Sigmoid colon (tissue), 4 donors: ENCODE measurements around the gene TLR1.

ENCODE experiments used
- POLR2A ChIP-seq, 2 donors: fragments of 450-650 bp; IDR thresholded peaks; one replicate each; pipeline ENCODE4 v1.6.1; 2016; ENCODE audit warnings: antibody characterized with exemption in 2 of 2, mild to moderate bottlenecking in 2 of 2, moderate library complexity in 2 of 2
- POLR2AphosphoS5 ChIP-seq, 4 donors: sonication (generic); formaldehyde crosslinking; IDR thresholded peaks; one replicate each; pipeline ENCODE4 v1.6.1; 2017; ENCODE audit warnings: antibody characterized with exemption in 4 of 4
- TF ChIP-seq, protein P1 (sequence below), 4 experiments: fragments of 450-650 bp in 3 of 4; fragments of 200-600 bp in 1 of 4; IDR thresholded peaks; one replicate each; pipeline ENCODE4 v1.5.1; 2016 to 2019; ENCODE audit warnings: antibody characterized with exemption in 4 of 4, mild to moderate bottlenecking in 3 of 4, moderate library complexity in 2 of 4

DNA sequence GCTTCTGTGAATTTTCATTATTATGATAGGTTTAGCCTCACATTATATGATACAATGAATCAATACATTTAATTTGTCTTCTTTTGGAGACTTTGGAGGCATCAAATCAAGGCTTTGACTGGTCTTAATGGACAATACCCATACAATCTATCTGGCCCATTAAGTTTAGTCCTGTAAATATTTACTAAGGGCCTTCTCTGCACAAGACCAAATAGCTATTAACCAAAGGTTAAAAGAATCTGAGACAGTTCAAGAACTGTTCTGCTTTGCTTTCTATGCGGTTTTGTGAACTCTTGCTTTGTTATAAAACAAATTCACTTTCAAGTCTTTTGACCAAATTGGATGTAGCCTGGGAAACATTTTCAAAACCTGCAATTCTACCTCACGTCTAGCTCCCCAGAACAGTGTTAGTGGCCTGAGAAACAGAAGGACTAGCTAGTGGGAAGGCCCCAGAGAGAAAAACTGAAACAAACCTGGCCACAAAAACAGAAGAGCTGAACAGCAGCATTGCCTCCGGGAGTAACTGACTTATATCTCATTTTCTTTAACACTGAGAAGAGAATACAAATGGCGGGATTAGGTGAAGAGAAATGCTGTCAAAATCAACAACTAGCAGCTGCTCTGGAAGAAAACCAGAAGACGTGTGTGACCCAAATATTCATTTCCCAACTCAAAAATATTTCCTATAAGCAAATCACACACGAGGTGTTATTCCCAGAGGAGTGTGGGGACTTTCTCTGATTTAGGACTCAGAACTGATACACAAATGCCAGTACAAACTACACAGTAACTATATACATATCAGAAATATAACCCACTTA lies 548 bp downstream of the TLR1 start:
- TF ChIP-seq POLR2AphosphoS5 (IDR thresholded peaks at IDR 0.05), result no peak
- TF ChIP-seq, protein P1, sequence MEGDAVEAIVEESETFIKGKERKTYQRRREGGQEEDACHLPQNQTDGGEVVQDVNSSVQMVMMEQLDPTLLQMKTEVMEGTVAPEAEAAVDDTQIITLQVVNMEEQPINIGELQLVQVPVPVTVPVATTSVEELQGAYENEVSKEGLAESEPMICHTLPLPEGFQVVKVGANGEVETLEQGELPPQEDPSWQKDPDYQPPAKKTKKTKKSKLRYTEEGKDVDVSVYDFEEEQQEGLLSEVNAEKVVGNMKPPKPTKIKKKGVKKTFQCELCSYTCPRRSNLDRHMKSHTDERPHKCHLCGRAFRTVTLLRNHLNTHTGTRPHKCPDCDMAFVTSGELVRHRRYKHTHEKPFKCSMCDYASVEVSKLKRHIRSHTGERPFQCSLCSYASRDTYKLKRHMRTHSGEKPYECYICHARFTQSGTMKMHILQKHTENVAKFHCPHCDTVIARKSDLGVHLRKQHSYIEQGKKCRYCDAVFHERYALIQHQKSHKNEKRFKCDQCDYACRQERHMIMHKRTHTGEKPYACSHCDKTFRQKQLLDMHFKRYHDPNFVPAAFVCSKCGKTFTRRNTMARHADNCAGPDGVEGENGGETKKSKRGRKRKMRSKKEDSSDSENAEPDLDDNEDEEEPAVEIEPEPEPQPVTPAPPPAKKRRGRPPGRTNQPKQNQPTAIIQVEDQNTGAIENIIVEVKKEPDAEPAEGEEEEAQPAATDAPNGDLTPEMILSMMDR (IDR thresholded peaks at IDR 0.05), result no peak
- TF ChIP-seq POLR2A (IDR thresholded peaks at IDR 0.05), result no peak
